ENCODE measurements around the gene KCNH6.
A peak's percentile ranks its signal among the peaks of the same experiment; 100 is the strongest.

KCNH6 gene

GRCh38 chr17:63477480-63478440, 45.4 kb upstream of the KCNH6 start:
- H3K4me3 ChIP-seq (ENCODE audit: low read depth, low read length): peak overlapping the region; percentile 15; the same call in 1 of the 2 replicates
- TF ChIP-seq CTCF (IDR thresholded peaks at IDR 0.05; ENCODE audit: low read depth, low read length, missing control alignments): no peak
- no peak for DNase-seq (ENCODE audit: low read depth)

- DNase-seq (ENCODE audit: low read depth): peak; percentile 37
- peak; percentile 94 for TF ChIP-seq CTCF (IDR thresholded peaks at IDR 0.05; ENCODE audit: low read depth, low read length, missing control alignments)
- no peak overlapping the region for H3K4me3 ChIP-seq (ENCODE audit: low read depth, low read length)
These were observed 44.2 kb upstream of the KCNH6 start for GRCh38 chr17:63478814-63479494.

- no peak for TF ChIP-seq CTCF (IDR thresholded peaks at IDR 0.05; ENCODE audit: low read depth, low read length, missing control alignments)
- H3K4me3 ChIP-seq (ENCODE audit: low read depth, low read length): no peak overlapping the region
- DNase-seq (ENCODE audit: low read depth): no peak
These were observed 43.5 kb upstream of the KCNH6 start for GRCh38 chr17:63479495-63480184.

- no peak for DNase-seq (ENCODE audit: low read depth)
- TF ChIP-seq CTCF (IDR thresholded peaks at IDR 0.05; ENCODE audit: low read depth, low read length, missing control alignments): no peak
- no peak overlapping the region for H3K4me3 ChIP-seq (ENCODE audit: low read depth, low read length)
These were observed 42.9 kb upstream of the KCNH6 start for GRCh38 chr17:63480192-63480784.

- DNase-seq (ENCODE audit: low read depth): no peak
- H3K4me3 ChIP-seq (ENCODE audit: low read depth, low read length): no peak overlapping the region
- no peak for TF ChIP-seq CTCF (IDR thresholded peaks at IDR 0.05; ENCODE audit: low read depth, low read length, missing control alignments)
These were observed 42.2 kb upstream of the KCNH6 start for GRCh38 chr17:63480826-63481487.

GRCh38 chr17:63481488-63481870, 41.7 kb upstream of the KCNH6 start:
- no peak overlapping the region for H3K4me3 ChIP-seq (ENCODE audit: low read depth, low read length)
- no peak for DNase-seq (ENCODE audit: low read depth)
- TF ChIP-seq CTCF (IDR thresholded peaks at IDR 0.05; ENCODE audit: low read depth, low read length, missing control alignments): no peak
